Pancreas (tissue), 10 donors: ENCODE data around the gene SDK1. TPM values are rescaled to one million over a fixed set of nuclear protein-coding genes. Genes with fewer than 3 reads are reported as not detected.
A peak's percentile ranks its signal among the peaks of the same experiment; 100 is the strongest.

Experiments used
- ATAC-seq, 4 donors: fragments of 200-7000 bp; cut with Tn5 transposase; one replicate each; pipeline versions ENCODE4 v1.8.0 to v1.9.1; 2020; ENCODE audit warnings: mild to moderate bottlenecking in 4 of 4, moderate library complexity in 4 of 4
- DNase-seq, 6 donors: peaks; one replicate each; pipeline ENCODE4 v3.0.0-alpha.2; 2020
- FAIRE-seq: peaks from 2 replicates; lab custom pipeline; 2012; peaks lifted over from hg19 to GRCh38; lab: Jason Lieb, UNC
- H3K27ac ChIP-seq, 4 donors: fragments of 200-600 bp; sonication (generic); 1 replicate in 3 of 4; 2 replicates in 1 of 4; pipeline versions ENCODE4 v1.5.0 to v1.8.0; 2020
- H3K27me3 ChIP-seq, 4 donors: fragments of 200-600 bp; one replicate each; pipeline ENCODE4 v1.8.0; 2021
- H3K36me3 ChIP-seq, 3 donors: fragments of 200-600 bp; sonication (generic) in 1 of 3; one replicate each; pipeline versions ENCODE4 v1.5.0 to v1.8.0; 2020 to 2021
- H3K4me1 ChIP-seq, 3 donors: fragments of 200-600 bp; one replicate each; pipeline ENCODE4 v1.8.0; 2021
- H3K4me3 ChIP-seq, 4 donors: fragments of 200-600 bp; sonication (generic) in 2 of 4; one replicate each; pipeline versions ENCODE4 v1.5.0 to v1.8.0; 2020 to 2021
- H3K9me3 ChIP-seq, 4 donors: fragments of 200-600 bp; one replicate each; pipeline ENCODE4 v1.8.0; 2021
- CTCF ChIP-seq, 4 donors: fragments of 200-600 bp; sonication (generic) in 3 of 4; IDR thresholded peaks; one replicate each; pipeline versions ENCODE4 v1.5.0 to v1.8.0; 2021; ENCODE audit warnings: antibody characterized with exemption in 4 of 4
- WGBS, 2 donors: extraction: QIAGEN DNeasy Blood & Tissue Kit; methylation state at CpG; one replicate each; pipeline ENCODE4 v1.1.7; 2013; 5-methylcytosine and 5-hydroxymethylcytosine counted together
- intact Hi-C, 3 donors: fragments of 100-400 bp; cut with DNase I; formaldehyde crosslinking; loops; one replicate each; pipeline versions ENCODE4 v1.11.1 to v1.14.2; 2022
- polyA plus RNA-seq, 2 donors: library from polyadenylated mRNA; stranded (reverse); fragments of 200-250 nt; gene quantifications; one replicate each; pipeline ENCODE4 v1.2.3, GENCODE V29; 2013
- total RNA-seq, 6 donors: library from RNA; stranded (reverse); fragmentation: NEBNext Ultra II Directional in 4 of 6; extraction: Animal tissue kit (Norgen Biotek cat#: 25700) in 4 of 6; gene quantifications; one replicate each; pipeline versions ENCODE4 v1.2.1 to v1.2.4, GENCODE V29; 2021 to 2023
- donor health status: healthy with polysubstance abuse.
- donor health status: DM: no; HTN: no; CAD: no; lungs with moderate emphysema.
- donor health status: DM: no; HTN: no; CAD: no.
- donor health status: control.
- donor health status: control.
- donor health status: Bipolar disorder and iron deficiency.
- donor health status: DM: yes; HTN: yes; CAD: no.
- donor health status: DM: no; HTN: no; CAD: no.
- donor health status: DM: no; HTN: no; CAD: no.
- donor health status: DM: yes; HTN: yes; CAD: no.

Gene SDK1
- total and polyA plus RNA-seq, 8 donors = 10.8 to 30.8 (median 19.8) TPM

- no peaks in the 10 kb centered on the region for H3K4me1 ChIP-seq
- intact Hi-C loops = no loop called here
- no peak for TF ChIP-seq CTCF (IDR thresholded peaks at IDR 0.05)
- H3K9me3 ChIP-seq = no peaks in the 10 kb centered on the region
- H3K27ac ChIP-seq = no peak overlapping the region
- H3K27me3 ChIP-seq = no peaks in the 10 kb centered on the region
- no peaks in the 10 kb centered on the region for H3K36me3 ChIP-seq
- WGBS, 2 donors = 36 to 74% methylated on average over 1 of the region's 1 CpG
- no peak overlapping the region for H3K4me3 ChIP-seq
- ATAC-seq (no peak), DNase-seq (no peak), FAIRE-seq (no peak)
Observed at GRCh38 chr7:3861386-3861785, 560.3 kb downstream of the SDK1 start.

GRCh38 chr7:3861941-3862340 is 560.9 kb downstream of the SDK1 start:
- WGBS, 2 donors = 55 to 57% methylated on average over 5 of the region's 5 CpGs
- H3K36me3 ChIP-seq = no peaks in the 10 kb centered on the region
- H3K4me3 ChIP-seq = no peak overlapping the region
- H3K27me3 ChIP-seq = no peaks in the 10 kb centered on the region
- peak overlapping the region in 2 of 4 donors; percentile 3 to 25 for H3K27ac ChIP-seq
- no peaks in the 10 kb centered on the region for H3K4me1 ChIP-seq
- intact Hi-C loops = no loop called here
- TF ChIP-seq CTCF (IDR thresholded peaks at IDR 0.05) = no peak
- no peaks in the 10 kb centered on the region for H3K9me3 ChIP-seq
- DNase-seq = peak in 2 of 6 donors; percentile 10 to 22
- no peak for FAIRE-seq
- ATAC-seq = peak in 3 of 4 donors; percentile 79 to 89 (median 87)

DNA sequence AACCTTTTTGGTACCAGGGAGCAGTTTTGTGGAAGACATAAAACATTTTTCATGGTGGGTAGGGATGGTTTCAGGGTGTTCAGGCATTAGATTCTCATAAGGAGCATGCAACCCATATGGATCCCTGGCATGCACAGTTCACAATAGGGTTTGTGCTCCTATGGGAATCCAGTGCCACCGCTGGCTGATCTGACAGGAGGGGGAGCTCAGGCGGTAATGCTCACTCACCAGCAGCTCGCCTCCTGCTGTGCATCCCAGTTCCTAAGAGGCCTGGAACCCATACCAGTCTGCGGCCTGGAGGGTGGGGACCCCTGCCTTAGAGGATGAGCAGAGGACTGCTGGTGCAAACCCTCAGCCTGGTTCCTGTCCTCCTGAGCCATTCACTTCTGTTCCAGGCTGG is 561.7 kb downstream of the SDK1 start:
- Histone ChIP-seq H3K9me3 (no peaks in the 10 kb centered on the region), H3K4me1 (no peaks in the 10 kb centered on the region), H3K27me3 (no peaks in the 10 kb centered on the region), H3K36me3 (no peaks in the 10 kb centered on the region), H3K27ac (peak overlapping the region in 2 of 4 donors; percentile 3 to 25), H3K4me3 (no peak overlapping the region)
- DNase-seq (no peak), FAIRE-seq (no peak), ATAC-seq (no peak)
- 94 to 97% methylated on average over 4 of the region's 4 CpGs for WGBS, 2 donors
- intact Hi-C loops = no loop called here
- no peak for TF ChIP-seq CTCF (IDR thresholded peaks at IDR 0.05)

- H3K27ac ChIP-seq = no peak overlapping the region
- TF ChIP-seq CTCF (IDR thresholded peaks at IDR 0.05) = no peak
- no peaks in the 10 kb centered on the region for H3K4me1 ChIP-seq
- no peak for ATAC-seq
- intact Hi-C loops = no loop called here
- H3K27me3 ChIP-seq = no peaks in the 10 kb centered on the region
- DNase-seq = no peak
- 85 to 86% methylated on average over 5 of the region's 5 CpGs for WGBS, 2 donors
- H3K4me3 ChIP-seq = no peak overlapping the region
- H3K36me3 ChIP-seq = no peaks in the 10 kb centered on the region
- no peaks in the 10 kb centered on the region for H3K9me3 ChIP-seq
- no peak for FAIRE-seq
Observed at GRCh38 chr7:3866277-3866676, 565.2 kb downstream of the SDK1 start.

GRCh38 chr7:3867863-3868262 is 566.8 kb downstream of the SDK1 start:
- no peak for FAIRE-seq
- no peaks in the 10 kb centered on the region for H3K27me3 ChIP-seq
- intact Hi-C loops = no loop called here
- no peaks in the 10 kb centered on the region for H3K36me3 ChIP-seq
- no peak overlapping the region for H3K27ac ChIP-seq
- no peaks in the 10 kb centered on the region for H3K4me1 ChIP-seq
- 84 to 88% methylated on average over 5 of the region's 5 CpGs for WGBS, 2 donors
- H3K9me3 ChIP-seq = no peaks in the 10 kb centered on the region
- no peak for ATAC-seq
- no peak for DNase-seq
- no peak overlapping the region for H3K4me3 ChIP-seq
- TF ChIP-seq CTCF (IDR thresholded peaks at IDR 0.05) = no peak
